CD4-positive, CD25-positive, alpha-beta regulatory T cell (primary cell): ENCODE measurements around the gene ZFP69B. TPM values are rescaled to one million over a fixed set of nuclear protein-coding genes. Genes with fewer than 3 reads are reported as not detected.

Experiments
- ATAC-seq, 2 donors: fragments of 150-1000 bp; cut with Tn5 transposase; one replicate each; pipeline ENCODE4 v1.10.0; 2021; ENCODE audit warnings: low read depth in 2 of 2, moderate number of reproducible peaks in 2 of 2, moderate library complexity in 1 of 2
- DNase-seq, 3 donors: peaks; one replicate each; pipeline versions ENCODE4 v3.0.0 to v3.0.0-alpha.2; 2012 to 2022; ENCODE audit warnings: mixed read lengths in 1 of 3
- H3K27ac ChIP-seq: one replicate; pipeline ENCODE4 v1.7.0; 2013; ENCODE audit warnings: mild to moderate bottlenecking, low read length; ENCODE audit not compliant: insufficient read depth, poor library complexity, severe bottlenecking
- H3K27me3 ChIP-seq: one replicate; pipeline ENCODE4 v1.7.0; 2013; ENCODE audit warnings: low read length; ENCODE audit not compliant: control insufficient read depth, insufficient read depth
- H3K36me3 ChIP-seq: one replicate; pipeline ENCODE4 v1.7.0; 2013; ENCODE audit warnings: mild to moderate bottlenecking, low read length, moderate library complexity; ENCODE audit not compliant: control insufficient read depth, insufficient read depth
- H3K4me1 ChIP-seq: 2 replicates; pipeline ENCODE4 v1.7.0; 2013; ENCODE audit warnings: mild to moderate bottlenecking, low read length; ENCODE audit not compliant: insufficient read depth, control insufficient read depth, poor library complexity, severe bottlenecking
- H3K4me3 ChIP-seq: one replicate; pipeline ENCODE4 v1.7.0; 2013; ENCODE audit warnings: low read depth, mild to moderate bottlenecking, low read length, moderate library complexity
- H3K9me3 ChIP-seq, 2 experiments: 1 replicate in 1 of 2; 2 replicates in 1 of 2; pipeline ENCODE4 v1.7.0; 2013; ENCODE audit warnings: low read length in 2 of 2, mild to moderate bottlenecking in 1 of 2, moderate library complexity in 1 of 2; ENCODE audit not compliant: control insufficient read depth in 2 of 2
- H3K27ac Mint-ChIP-seq, 3 donors: one replicate each; pipeline ENCODE4 v1.8.0; 2020 to 2022; ENCODE audit warnings: mild to moderate bottlenecking in 3 of 3, mixed read lengths in 3 of 3, moderate library complexity in 2 of 3
- H3K27me3 Mint-ChIP-seq: one replicate; pipeline ENCODE4 v1.8.0; 2022; ENCODE audit warnings: mild to moderate bottlenecking, mixed read lengths
- H3K36me3 Mint-ChIP-seq: one replicate; pipeline ENCODE4 v1.8.0; 2020; ENCODE audit warnings: mixed read lengths
- H3K4me1 Mint-ChIP-seq, 4 donors: one replicate each; pipeline ENCODE4 v1.8.0; 2020 to 2022; ENCODE audit warnings: mixed read lengths in 4 of 4, mild to moderate bottlenecking in 1 of 4
- H3K4me3 Mint-ChIP-seq, 4 donors: one replicate each; pipeline ENCODE4 v1.8.0; 2020 to 2022; ENCODE audit warnings: mild to moderate bottlenecking in 4 of 4, mixed read lengths in 4 of 4, moderate library complexity in 3 of 4
- H3K9me3 Mint-ChIP-seq, 7 donors: one replicate each; pipeline ENCODE4 v1.8.0; 2020 to 2022; ENCODE audit warnings: mixed read lengths in 7 of 7, mild to moderate bottlenecking in 3 of 7, moderate library complexity in 2 of 7
- polyA plus RNA-seq, 4 donors: library from polyadenylated mRNA; unstranded; fragments of 300-500 nt; fragmentation: Illumina TruSeq; gene quantifications; one replicate each; pipeline ENCODE4 v1.2.3, GENCODE V29; 2021
- total RNA-seq: library from RNA; stranded (reverse); gene quantifications from one replicate; pipeline ENCODE4 v1.2.3, GENCODE V29; 2022

Gene ZFP69B
- total and polyA plus RNA-seq, 5 donors from 2014 or later = 1.3 to 2.6 (median 2.0) TPM

GRCh38 chr1:40411843-40412242 is 38.4 kb upstream of the ZFP69B start:
- no peak overlapping the region for H3K27ac Mint-ChIP-seq
- peaks cover 94% of the 10 kb centered on the region for H3K36me3 ChIP-seq

GRCh38 chr1:40413527-40414252 is 36.6 kb upstream of the ZFP69B start:
- DNase-seq = no peak
- H3K27me3 ChIP-seq = no peaks in the 10 kb centered on the region
- no peaks in the 10 kb centered on the region for H3K27me3 Mint-ChIP-seq
- H3K9me3 ChIP-seq = no peaks in the 10 kb centered on the region
- no peaks in the 10 kb centered on the region for H3K9me3 Mint-ChIP-seq
- H3K4me3 Mint-ChIP-seq = peak overlapping the region in 1 of 4 donors; percentile 36
- no peaks in the 10 kb centered on the region for H3K4me1 ChIP-seq
- H3K36me3 ChIP-seq = peaks cover 95% of the 10 kb centered on the region
- H3K27ac Mint-ChIP-seq = peak overlapping the region in 2 of 3 donors; percentile 63 to 82
- H3K4me1 Mint-ChIP-seq = peaks cover 16 to 31% (median 25%) of the 10 kb centered on the region in 4 donors
- H3K27ac ChIP-seq = no peak overlapping the region
- no peak for ATAC-seq
- H3K4me3 ChIP-seq = no peak overlapping the region
- peaks cover 73% of the 10 kb centered on the region for H3K36me3 Mint-ChIP-seq

More at GRCh38 chr1:40411843-40412242, 38.4 kb upstream of the ZFP69B start:
- peaks cover 64% of the 10 kb centered on the region for H3K36me3 Mint-ChIP-seq
- Histone ChIP-seq H3K4me3 (no peak overlapping the region), H3K4me1 (no peaks in the 10 kb centered on the region), H3K27ac (no peak overlapping the region), H3K27me3 (no peaks in the 10 kb centered on the region), H3K9me3 (no peaks in the 10 kb centered on the region)
- no peak overlapping the region for H3K4me3 Mint-ChIP-seq
- ATAC-seq = no peak
- DNase-seq = no peak
- no peaks in the 10 kb centered on the region for H3K27me3 Mint-ChIP-seq
- H3K9me3 Mint-ChIP-seq = no peaks in the 10 kb centered on the region
- H3K4me1 Mint-ChIP-seq = peaks cover 25 to 36% (median 31%) of the 10 kb centered on the region in 4 donors

GRCh38 chr1:40414331-40414730 is 35.9 kb upstream of the ZFP69B start:
- no peaks in the 10 kb centered on the region for H3K27me3 Mint-ChIP-seq
- Histone ChIP-seq H3K36me3 (peaks cover 93% of the 10 kb centered on the region), H3K4me3 (no peak overlapping the region), H3K27me3 (no peaks in the 10 kb centered on the region), H3K4me1 (no peaks in the 10 kb centered on the region), H3K27ac (no peak overlapping the region), H3K9me3 (no peaks in the 10 kb centered on the region)
- no peaks in the 10 kb centered on the region for H3K9me3 Mint-ChIP-seq
- DNase-seq (no peak), ATAC-seq (no peak)
- H3K4me1 Mint-ChIP-seq = peaks cover 16 to 33% (median 24%) of the 10 kb centered on the region in 4 donors
- peak overlapping the region in 1 of 4 donors; percentile 36 for H3K4me3 Mint-ChIP-seq
- peaks cover 71% of the 10 kb centered on the region for H3K36me3 Mint-ChIP-seq
- peak overlapping the region in 1 of 3 donors; percentile 82 for H3K27ac Mint-ChIP-seq

GRCh38 chr1:40416709-40417108 is 33.6 kb upstream of the ZFP69B start:
- Histone ChIP-seq H3K27ac (no peak overlapping the region), H3K27me3 (no peaks in the 10 kb centered on the region), H3K9me3 (no peaks in the 10 kb centered on the region), H3K36me3 (peaks cover 92% of the 10 kb centered on the region), H3K4me1 (no peaks in the 10 kb centered on the region), H3K4me3 (no peak overlapping the region)
- H3K27ac Mint-ChIP-seq = peak overlapping the region in 1 of 3 donors; percentile 66
- ATAC-seq = no peak
- no peak overlapping the region for H3K4me3 Mint-ChIP-seq
- H3K36me3 Mint-ChIP-seq = peaks cover 79% of the 10 kb centered on the region
- no peaks in the 10 kb centered on the region for H3K9me3 Mint-ChIP-seq
- H3K27me3 Mint-ChIP-seq = no peaks in the 10 kb centered on the region
- DNase-seq = no peak
- peaks cover 5 to 34% (median 18%) of the 10 kb centered on the region in 4 donors for H3K4me1 Mint-ChIP-seq

GRCh38 chr1:40421431-40422384 is 28.6 kb upstream of the ZFP69B start:
- ATAC-seq (no peak), DNase-seq (no peak)
- peaks cover 4 to 18% (median 11%) of the 10 kb centered on the region in 4 donors for H3K4me1 Mint-ChIP-seq
- H3K4me1 ChIP-seq = no peaks in the 10 kb centered on the region
- H3K36me3 Mint-ChIP-seq = peaks cover 74% of the 10 kb centered on the region
- H3K4me3 ChIP-seq = no peak overlapping the region
- H3K4me3 Mint-ChIP-seq = no peak overlapping the region
- peaks cover 0 to 2% (median 0%) of the 10 kb centered on the region in 7 donors for H3K9me3 Mint-ChIP-seq
- no peaks in the 10 kb centered on the region for H3K27me3 Mint-ChIP-seq
- H3K9me3 ChIP-seq = no peaks in the 10 kb centered on the region
- peak overlapping the region in 1 of 3 donors; percentile 72 for H3K27ac Mint-ChIP-seq
- peaks cover 72% of the 10 kb centered on the region for H3K36me3 ChIP-seq
- H3K27me3 ChIP-seq = no peaks in the 10 kb centered on the region
- no peak overlapping the region for H3K27ac ChIP-seq

- H3K27me3 Mint-ChIP-seq = no peaks in the 10 kb centered on the region
- DNase-seq = no peak
- no peaks in the 10 kb centered on the region for H3K9me3 ChIP-seq
- H3K4me1 Mint-ChIP-seq = peaks cover 5 to 18% (median 10%) of the 10 kb centered on the region in 4 donors
- peak overlapping the region in 1 of 3 donors; percentile 6 for H3K27ac Mint-ChIP-seq
- peaks cover 0 to 2% (median 0%) of the 10 kb centered on the region in 7 donors for H3K9me3 Mint-ChIP-seq
- no peak overlapping the region for H3K4me3 ChIP-seq
- ATAC-seq = no peak
- H3K4me3 Mint-ChIP-seq = no peak overlapping the region
- no peak overlapping the region for H3K27ac ChIP-seq
- H3K36me3 ChIP-seq = peaks cover 62% of the 10 kb centered on the region
- no peaks in the 10 kb centered on the region for H3K4me1 ChIP-seq
- H3K36me3 Mint-ChIP-seq = peaks cover 65% of the 10 kb centered on the region
- H3K27me3 ChIP-seq = no peaks in the 10 kb centered on the region
These were observed 27.5 kb upstream of the ZFP69B start for GRCh38 chr1:40422630-40423263.

- ATAC-seq (no peak), DNase-seq (no peak)
- no peak overlapping the region for H3K4me3 ChIP-seq
- peaks cover 57% of the 10 kb centered on the region for H3K36me3 ChIP-seq
- Mint-ChIP-seq H3K36me3 (peaks cover 60% of the 10 kb centered on the region), H3K4me1 (peaks cover 5 to 17% (median 9%) of the 10 kb centered on the region in 4 donors), H3K9me3 (peaks cover 0 to 2% (median 0%) of the 10 kb centered on the region in 7 donors), H3K4me3 (peak overlapping the region in 1 of 4 donors; percentile 16), H3K27me3 (no peaks in the 10 kb centered on the region), H3K27ac (peak overlapping the region in 1 of 3 donors; percentile 6)
- no peak overlapping the region for H3K27ac ChIP-seq
- H3K4me1 ChIP-seq = no peaks in the 10 kb centered on the region
- no peaks in the 10 kb centered on the region for H3K9me3 ChIP-seq
- no peaks in the 10 kb centered on the region for H3K27me3 ChIP-seq
These were observed 27.0 kb upstream of the ZFP69B start for GRCh38 chr1:40423264-40423642.
